Left forelimb (tissue), 1 donor: Measurements from ENCODE around the gene NUP188.
A peak's percentile ranks its signal among the peaks of the same experiment; 100 is the strongest.
"Not testable (repeated sequence)": the region's sequence is repeated elsewhere in the genome, so short reads cannot be mapped to it uniquely, and the experiment has no call there.

Experiments
- DNase-seq: peaks from one replicate; pipeline ENCODE4 v3.0.0-alpha.2; 2018; ENCODE audit warnings: low spot score

Gene NUP188

DNA sequence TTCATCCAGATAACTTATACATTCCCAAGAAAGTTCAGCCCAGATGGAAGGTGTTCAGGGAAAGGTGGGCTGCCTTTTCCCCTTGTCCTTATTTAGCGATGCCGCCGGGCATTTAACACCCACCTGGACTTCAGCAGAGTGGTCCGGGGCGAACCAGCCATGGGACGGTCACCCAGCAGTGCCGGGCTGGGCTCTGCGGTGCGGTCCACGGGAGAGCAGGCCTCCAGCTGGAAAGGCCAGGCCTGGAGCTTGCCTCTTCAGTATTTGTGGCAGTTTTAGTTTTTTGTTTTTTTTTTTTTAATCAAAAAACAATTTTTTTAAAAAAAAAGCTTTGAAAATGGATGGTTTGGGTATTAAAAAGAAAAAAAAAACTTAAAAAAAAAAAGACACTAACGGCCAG, 30.8 kb upstream of the NUP188 start:
- no peak for DNase-seq

GRCh38 chr9:128917151-128917849, 30.2 kb upstream of the NUP188 start:
- DNase-seq: peak; percentile 82

DNA sequence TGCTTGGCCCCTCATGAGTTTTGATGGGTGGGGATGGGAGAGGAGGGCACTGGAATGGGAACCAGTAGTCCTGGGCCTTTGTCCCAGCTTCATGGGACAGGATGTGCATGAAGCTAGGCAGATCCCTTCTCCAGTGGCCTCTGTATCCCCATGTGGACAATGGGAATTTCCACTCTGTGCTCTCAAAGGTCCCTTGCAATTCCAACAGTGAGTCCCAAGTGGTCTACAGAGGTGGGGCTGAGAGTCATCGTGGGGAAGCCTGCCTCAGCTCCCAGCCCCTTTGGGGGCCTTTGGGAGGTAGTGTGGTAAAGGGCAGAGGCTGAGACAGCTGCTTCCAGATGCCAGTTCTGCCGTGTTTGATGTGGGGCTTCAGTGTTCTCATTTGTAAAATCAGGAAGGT, 28.6 kb upstream of the NUP188 start:
- DNase-seq: no peak

- peak; percentile 57 for DNase-seq
Observed at GRCh38 chr9:128919402-128920089, 28.0 kb upstream of the NUP188 start.

DNA sequence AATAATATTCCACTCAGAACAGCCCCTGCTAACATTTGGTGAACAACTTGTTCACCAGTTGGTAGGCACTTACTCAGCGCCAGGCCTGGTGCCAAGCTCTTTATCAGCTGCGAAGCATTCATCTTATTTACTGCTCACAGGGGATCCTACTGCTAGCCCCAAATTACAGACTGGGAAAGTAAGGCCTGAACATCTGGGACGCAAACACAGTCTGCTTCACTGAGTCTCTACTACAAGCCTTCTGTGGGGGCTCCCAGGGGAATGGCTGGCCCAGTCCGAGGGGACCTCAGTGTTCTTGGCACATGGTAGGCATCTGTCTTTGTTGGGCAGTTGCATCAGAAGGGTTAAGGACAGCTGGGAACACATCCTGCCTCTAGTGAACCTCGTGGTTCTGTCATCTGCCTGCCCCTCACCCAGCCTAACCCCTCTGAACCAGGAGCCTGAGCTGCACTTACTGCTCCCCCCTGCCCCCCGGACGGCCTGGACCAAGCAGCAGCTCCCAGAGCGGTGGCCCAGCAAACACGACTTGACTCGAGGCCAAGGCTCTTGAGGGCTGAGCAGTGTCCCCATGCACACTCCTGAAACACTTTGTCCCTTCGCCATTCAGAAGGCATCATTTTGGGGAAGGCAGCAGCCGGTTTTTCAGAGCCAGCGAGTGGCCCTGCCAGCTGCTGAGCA, 27.0 kb upstream of the NUP188 start, which contains the start of gene PHYHD1:
Gene PHYHD1 (plus strand): TSS at position 602 of the 678 bp plus-strand sequence. CDS start 1,342 bp downstream, outside the sequence.
- DNase-seq: peak; percentile 63

DNA sequence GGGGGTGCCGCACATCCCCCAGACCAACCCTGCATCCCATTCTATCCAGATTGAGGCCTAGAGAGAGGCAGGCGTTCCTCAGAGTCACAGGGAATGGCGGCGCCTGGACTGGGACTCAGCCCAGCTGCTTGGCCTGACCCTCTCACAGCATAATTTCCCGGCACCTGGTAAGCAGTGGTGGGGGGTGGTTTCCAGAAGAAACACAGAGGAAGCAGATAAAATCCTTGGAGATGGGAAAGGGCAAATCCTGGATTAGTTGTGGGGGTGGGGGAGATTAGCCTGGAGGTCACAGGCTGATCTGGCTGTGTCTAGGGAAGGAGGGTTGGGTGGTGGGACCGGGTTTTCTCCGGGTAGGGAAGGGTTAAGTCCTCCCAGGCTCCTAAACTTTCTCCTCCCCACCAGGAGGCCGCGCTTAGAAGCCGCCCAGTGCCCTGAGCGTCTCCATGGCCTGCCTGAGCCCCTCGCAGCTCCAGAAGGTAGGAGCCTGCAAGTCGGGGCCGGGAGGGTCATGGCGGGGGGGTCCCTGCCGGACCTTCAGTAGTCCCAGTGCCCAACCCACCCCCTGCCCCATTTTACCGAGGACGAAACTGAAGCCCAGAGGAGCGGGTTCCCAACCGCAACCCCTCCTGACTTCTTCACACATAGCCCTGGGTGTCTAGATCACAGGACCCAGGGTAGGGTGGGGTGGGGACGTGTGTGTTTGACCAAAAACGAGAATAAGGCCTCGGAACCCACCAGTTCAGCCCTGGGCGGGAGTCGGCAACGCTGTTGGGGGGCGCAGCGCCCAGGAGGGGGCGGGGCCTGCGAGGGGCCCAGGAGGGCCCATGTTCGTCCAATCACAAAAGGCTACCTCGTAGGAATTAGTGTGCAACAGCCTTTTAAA, 25.4 kb upstream of the NUP188 start:
- peak; percentile 84 for DNase-seq

- DNase-seq: no peak
Observed at GRCh38 chr9:128923493-128923883, 24.0 kb upstream of the NUP188 start.

DNA sequence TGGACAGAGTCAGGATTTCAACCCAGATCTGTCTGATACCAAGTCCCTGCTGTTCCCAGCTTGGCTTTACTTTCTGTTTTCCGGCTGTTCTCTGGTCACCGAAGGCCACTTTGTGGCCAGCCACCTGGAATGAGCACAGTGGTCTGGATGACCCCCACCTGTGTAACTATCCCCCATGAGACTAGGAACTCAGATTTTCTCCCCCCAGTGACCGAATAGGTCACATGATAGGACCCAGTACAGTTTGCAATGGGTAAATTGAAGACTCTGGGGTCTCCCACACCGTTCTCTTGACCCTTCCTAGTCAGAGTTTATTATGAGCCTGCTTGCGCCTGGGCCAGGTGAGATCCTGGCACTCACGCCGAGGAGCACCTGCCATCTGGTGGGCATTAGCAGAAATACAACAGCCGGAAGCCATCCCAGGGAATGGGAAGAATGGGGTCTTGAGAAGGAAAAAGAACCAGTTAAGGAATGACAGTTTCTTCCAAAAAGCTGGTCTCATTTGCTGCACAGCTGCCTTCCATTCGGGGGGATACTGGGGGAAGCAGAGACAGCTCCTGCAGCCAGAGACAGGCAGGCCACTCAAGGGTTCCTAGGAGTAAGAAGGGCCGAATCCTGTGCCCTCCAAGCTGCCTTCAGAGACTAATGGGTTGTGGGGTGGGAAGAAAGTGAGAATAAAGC, 19.6 kb upstream of the NUP188 start:
- peak; percentile 72 for DNase-seq

GRCh38 chr9:128928624-128929023, 18.9 kb upstream of the NUP188 start:
- DNase-seq: no peak

DNA sequence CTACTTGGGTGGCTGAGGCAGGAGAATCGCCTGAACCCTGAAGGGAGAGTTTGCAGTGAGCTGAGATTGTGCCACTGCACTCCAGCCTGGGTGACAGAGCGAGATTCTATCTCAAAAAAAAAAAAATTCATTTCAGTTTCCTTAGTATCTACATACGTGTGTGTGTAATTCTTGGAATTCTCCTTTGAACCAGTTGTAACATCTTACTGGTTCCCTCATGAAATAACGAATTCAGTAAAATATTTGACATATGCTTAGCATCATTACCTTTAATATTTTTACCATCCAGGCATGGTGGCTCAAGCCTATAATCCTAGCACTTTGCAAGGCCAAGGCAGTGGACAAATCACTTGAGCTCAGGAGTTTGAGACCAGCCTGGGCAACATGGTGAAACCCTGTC, 17.9 kb upstream of the NUP188 start:
- DNase-seq: no peak

DNA sequence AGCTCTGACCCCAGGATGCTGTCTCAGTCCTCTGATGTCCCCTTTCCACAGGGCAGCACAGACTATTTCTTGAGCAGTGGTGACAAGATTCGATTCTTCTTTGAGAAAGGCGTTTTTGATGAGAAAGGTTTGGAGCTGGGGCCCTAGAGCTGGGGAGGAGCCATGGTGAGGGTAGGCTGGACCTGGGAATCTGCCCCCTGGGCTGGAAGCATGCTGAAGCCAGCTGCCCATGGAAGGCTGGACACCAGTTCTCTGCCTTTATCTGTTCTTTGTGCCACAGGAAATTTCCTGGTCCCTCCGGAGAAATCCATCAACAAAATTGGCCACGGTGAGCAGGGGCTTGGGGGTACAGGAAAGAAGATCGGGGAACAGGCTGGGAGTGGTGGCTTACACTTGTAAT, 13.8 kb upstream of the NUP188 start:
- DNase-seq: no peak

DNA sequence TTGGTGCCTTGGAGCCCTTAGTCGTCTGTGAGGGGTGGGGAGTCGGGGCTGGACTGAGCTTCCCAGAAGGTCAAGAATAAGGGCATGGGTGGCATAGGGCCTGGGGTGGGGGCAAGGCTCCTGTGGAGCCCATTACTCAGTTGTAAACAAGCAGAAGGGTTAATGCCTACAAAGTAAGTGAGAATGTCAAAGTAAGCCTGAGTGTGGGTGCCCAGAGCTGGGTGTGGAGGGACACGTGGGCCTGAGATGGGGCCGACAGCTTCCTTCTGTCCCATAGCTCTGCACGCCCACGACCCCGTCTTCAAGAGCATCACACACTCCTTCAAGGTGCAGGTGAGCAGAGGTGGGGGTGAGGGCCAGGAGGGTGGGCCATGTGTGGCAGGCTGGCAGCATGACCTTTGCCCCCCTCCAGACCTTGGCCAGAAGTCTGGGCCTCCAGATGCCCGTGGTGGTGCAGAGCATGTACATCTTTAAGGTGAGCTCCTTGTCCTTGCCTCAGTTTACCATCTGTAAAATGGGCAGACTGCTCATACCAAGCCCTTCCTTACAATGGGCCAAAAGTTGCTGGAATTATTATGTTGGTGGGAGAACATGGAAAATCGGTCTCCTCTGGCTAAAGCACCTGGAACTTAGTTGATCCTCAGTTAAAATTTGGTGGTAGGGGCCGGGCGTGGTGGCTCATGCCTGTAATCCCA, 11.2 kb upstream of the NUP188 start:
- no peak for DNase-seq

DNA sequence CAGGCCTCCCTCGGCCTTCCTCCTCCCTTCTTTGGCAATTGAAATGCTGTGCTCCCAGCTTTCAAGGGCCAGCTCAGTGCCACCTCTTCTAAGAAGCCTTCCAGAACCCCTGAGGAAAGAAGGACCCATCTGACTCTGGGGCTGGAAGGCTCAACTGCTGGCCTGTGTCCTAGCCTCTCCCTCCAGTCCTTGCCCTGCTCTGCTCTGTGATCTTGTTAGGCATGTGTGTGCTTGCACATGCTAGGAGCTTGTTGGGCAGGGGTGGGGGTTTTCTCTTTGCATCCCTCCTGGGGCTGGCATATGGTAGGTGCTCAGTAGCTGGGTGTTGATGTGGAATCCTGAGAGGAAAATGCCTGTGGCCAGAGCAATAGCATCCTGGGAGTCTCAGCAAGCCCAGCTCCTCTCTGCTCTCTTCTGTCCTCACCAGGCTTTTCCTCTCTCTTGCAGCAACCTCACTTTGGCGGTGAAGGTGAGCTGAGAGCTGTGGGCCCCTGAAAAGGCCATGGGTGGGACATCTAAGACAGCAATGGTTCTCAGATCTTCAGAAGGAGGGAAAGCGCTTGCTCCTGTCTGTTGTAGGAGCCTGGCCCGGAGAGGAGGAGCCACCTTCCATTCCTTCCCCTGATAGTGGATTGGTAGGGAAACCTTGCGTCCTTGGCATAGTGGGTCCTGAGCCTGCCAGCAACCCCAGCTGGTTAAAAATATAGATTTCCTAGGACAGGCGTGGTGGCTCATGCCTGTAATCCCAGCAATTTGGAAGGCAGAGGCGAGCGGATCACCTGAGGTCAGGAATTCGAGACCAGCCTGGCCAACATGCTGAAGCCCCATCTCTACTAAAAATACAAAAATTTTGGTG, 10.0 kb upstream of the NUP188 start:
- no peak for DNase-seq

- no peak for DNase-seq
Observed at GRCh38 chr9:128940271-128940921, 7.1 kb upstream of the NUP188 start.

GRCh38 chr9:128940946-128941755, 6.3 kb upstream of the NUP188 start:
- DNase-seq: no peak

- no peak for DNase-seq
Observed at GRCh38 chr9:128943832-128944620, 3.5 kb upstream of the NUP188 start.

- DNase-seq: not testable (repeated sequence)
Observed at GRCh38 chr9:128944966-128945365, 2.5 kb upstream of the NUP188 start.
